Natural killer cell treated with Interleukin-12 subunit alpha and Interleukin-12 subunit beta and Interleukin-15 and Interleukin-18, amount 100 ng/mL, for 72 hours (primary cell): ENCODE results near the gene ANAPC4. TPM values are rescaled to one million over a fixed set of nuclear protein-coding genes. Genes with fewer than 3 reads are reported as not detected.
"Not testable (repeated sequence)": the region's sequence is repeated elsewhere in the genome, so short reads cannot be mapped to it uniquely, and the experiment has no call there.

Experiments used
- ATAC-seq, 2 donors: fragments of 150-1000 bp; cut with Tn5 transposase in 1 of 2; sonication (Bioruptor Pico), chemical (Tn5 transposase) in 1 of 2; 2 replicates each; pipeline ENCODE4 v1.10.0; 2021
- DNase-seq: peaks from one replicate; pipeline ENCODE4 v3.0.0; 2022; ENCODE audit warnings: low spot score
- H3K27ac Mint-ChIP-seq, 2 donors: 1 replicate in 1 of 2; 2 replicates in 1 of 2; pipeline ENCODE4 v1.8.0; 2022; ENCODE audit warnings: mixed read lengths in 2 of 2, mild to moderate bottlenecking in 1 of 2, moderate library complexity in 1 of 2
- H3K27me3 Mint-ChIP-seq, 2 donors: 1 replicate in 1 of 2; 2 replicates in 1 of 2; pipeline ENCODE4 v1.8.0; 2022; ENCODE audit warnings: mixed read lengths in 2 of 2
- H3K36me3 Mint-ChIP-seq: one replicate; pipeline ENCODE4 v1.8.0; 2022; ENCODE audit warnings: mixed read lengths
- H3K4me1 Mint-ChIP-seq, 2 donors: 1 replicate in 1 of 2; 2 replicates in 1 of 2; pipeline ENCODE4 v1.8.0; 2022; ENCODE audit warnings: low read depth in 2 of 2, mixed read lengths in 2 of 2, mild to moderate bottlenecking in 1 of 2
- H3K4me3 Mint-ChIP-seq: one replicate; pipeline ENCODE4 v1.8.0; 2022; ENCODE audit warnings: mixed read lengths
- H3K9me3 Mint-ChIP-seq: 2 replicates; pipeline ENCODE4 v1.8.0; 2022; ENCODE audit warnings: mixed read lengths
- total RNA-seq, 2 donors: library from RNA; stranded (reverse); gene quantifications; one replicate each; pipeline ENCODE4 v1.2.3, GENCODE V29; 2022

The ANAPC4 gene
- total RNA-seq, 2 donors from 2014 or later, result 43.0 to 66.6 TPM

DNA sequence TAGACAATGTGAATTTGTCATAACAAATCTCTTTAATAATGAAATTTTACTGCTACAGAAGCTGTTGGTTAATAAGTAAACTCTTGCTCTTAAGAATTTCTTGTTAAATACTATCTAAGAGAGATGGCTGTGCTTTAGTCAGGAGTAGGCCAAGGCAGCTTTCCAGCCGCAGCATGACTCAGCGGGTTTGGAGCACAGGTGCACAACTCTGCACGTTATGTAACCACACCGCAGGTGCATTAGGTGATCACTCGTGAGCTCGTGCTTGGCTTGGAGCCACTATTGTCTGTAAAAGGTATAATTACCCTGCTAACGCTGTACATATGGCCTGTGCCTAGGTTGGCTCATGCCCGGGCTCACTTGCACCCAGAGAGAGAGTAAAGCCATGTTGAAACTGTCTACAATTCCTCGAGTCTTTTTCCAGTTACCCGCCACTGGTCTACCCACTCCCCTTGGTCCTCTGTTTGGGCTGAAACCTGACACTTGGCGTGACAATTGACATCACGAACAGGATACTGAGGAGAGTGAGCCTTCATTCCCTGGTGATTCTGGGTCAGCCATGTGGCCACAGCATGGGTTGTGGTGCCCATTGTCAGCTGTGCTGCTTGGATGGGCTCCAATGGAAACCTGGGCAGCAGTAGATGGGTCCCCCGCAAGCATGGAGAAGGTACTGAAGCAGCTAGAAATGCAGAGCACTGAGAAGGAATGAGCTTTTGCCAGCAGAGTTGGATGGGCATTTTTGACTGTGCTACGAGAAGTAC is 18.4 kb upstream of the ANAPC4 start:
- no peaks in the 10 kb centered on the region for H3K27me3 Mint-ChIP-seq
- H3K9me3 Mint-ChIP-seq, result no peaks in the 10 kb centered on the region
- H3K4me3 Mint-ChIP-seq, result no peak overlapping the region
- DNase-seq (no peak), ATAC-seq (peak in 1 of 2 donors; percentile 40)
- no peaks in the 10 kb centered on the region for H3K4me1 Mint-ChIP-seq
- H3K27ac Mint-ChIP-seq, result no peak overlapping the region
- peaks cover 6% of the 10 kb centered on the region for H3K36me3 Mint-ChIP-seq

DNA sequence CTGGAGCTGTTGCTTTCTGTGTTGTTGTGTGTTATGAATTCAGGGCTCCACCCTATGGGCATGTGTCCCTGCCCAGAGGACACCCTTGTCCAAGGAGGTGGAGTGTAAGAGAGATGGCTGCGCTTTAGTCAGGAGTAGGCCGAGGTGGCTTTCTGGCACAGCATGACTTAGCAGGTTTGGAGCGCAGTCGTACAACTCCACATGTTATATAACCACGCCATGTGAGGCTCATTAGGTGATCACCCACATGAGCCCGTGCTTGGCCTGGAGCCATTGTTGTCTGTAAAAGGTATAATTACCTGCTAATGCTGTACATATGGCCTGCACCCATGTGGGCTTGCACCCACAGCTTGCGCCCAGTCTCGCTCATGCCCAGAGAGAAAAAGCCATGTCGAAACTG is 15.8 kb upstream of the ANAPC4 start:
- ATAC-seq (no peak), DNase-seq (no peak)
- Mint-ChIP-seq H3K4me1 (no peaks in the 10 kb centered on the region), H3K27me3 (no peaks in the 10 kb centered on the region), H3K9me3 (no peaks in the 10 kb centered on the region), H3K36me3 (peaks cover 12% of the 10 kb centered on the region), H3K4me3 (no peak overlapping the region), H3K27ac (no peak overlapping the region)

DNA sequence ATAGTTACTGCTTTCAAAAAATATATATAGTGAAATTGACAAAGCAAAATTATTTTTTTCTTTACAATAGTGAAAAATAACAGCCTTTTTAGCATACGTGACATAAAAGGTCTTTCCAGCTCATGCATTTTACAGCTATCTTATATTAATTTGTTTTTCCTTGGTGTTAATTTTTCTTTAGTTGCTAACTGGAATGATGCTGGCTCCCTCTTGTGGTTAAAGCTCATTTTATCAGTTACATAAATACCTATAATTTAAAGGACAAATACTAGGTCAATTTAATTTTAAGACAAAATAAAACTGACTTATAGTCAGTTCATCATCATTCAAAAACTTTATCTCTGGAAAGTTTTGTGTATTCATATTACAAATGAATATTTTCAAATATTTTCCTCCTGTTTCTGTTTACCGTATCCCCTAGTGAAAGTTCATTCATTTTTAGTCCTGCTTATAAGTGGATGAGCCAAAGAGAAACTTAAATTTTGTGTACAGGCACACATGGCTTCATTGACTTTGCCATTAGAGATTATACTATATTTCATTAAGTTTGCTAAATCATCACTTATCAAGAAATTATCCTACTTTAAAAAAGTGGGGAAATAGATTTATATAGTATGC is 9.9 kb upstream of the ANAPC4 start:
- Mint-ChIP-seq H3K27me3 (no peaks in the 10 kb centered on the region), H3K4me1 (no peaks in the 10 kb centered on the region), H3K36me3 (peaks cover 10% of the 10 kb centered on the region), H3K27ac (no peak overlapping the region), H3K4me3 (no peak overlapping the region), H3K9me3 (no peaks in the 10 kb centered on the region)
- ATAC-seq, result no peak
- DNase-seq, result no peak

DNA sequence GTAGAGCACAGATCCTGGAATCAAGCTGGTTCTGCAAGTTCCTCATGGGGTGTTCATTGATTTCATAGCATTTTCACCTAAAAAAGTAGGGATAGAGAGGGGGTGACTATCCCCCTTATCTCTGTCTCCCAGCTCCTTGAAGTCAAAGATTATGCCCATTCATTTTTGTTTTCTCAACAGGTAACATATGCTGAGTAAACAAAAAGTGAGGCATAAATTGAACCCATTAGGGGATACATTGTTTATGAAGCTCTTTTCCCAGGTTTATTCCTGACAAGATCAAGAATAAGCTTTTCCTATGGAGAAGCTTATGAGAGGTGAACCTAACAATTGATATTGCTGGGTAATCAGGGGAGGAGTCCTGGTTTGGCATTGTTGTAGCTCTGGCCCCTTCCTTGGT is 9.2 kb upstream of the ANAPC4 start:
- Mint-ChIP-seq H3K4me1 (no peaks in the 10 kb centered on the region), H3K9me3 (no peaks in the 10 kb centered on the region), H3K27ac (no peak overlapping the region), H3K36me3 (peaks cover 10% of the 10 kb centered on the region), H3K4me3 (no peak overlapping the region), H3K27me3 (no peaks in the 10 kb centered on the region)
- ATAC-seq (no peak), DNase-seq (no peak)

DNA sequence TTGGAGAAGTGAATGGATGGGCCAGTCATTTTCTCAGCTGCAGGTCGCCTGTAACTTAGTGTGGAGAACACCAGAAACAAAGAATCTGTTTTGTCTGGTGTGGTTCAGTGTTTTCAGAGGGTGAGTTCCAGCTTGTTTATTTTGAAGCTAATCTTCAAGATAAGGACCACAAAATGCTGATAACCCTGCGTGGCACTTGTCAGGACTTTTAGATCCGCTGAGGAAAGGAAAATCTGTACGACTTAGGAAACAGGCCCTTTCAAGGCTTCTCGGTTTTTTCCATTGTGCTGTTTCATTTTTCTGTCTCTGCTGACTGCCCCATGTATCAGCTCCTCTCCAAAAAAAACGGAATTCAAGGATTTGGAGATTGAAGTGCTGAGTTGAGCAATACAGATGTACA is 8.7 kb upstream of the ANAPC4 start:
- H3K4me1 Mint-ChIP-seq, result no peaks in the 10 kb centered on the region
- peaks cover 10% of the 10 kb centered on the region for H3K36me3 Mint-ChIP-seq
- H3K27ac Mint-ChIP-seq, result no peak overlapping the region
- ATAC-seq (no peak), DNase-seq (no peak)
- no peaks in the 10 kb centered on the region for H3K27me3 Mint-ChIP-seq
- H3K4me3 Mint-ChIP-seq, result no peak overlapping the region
- H3K9me3 Mint-ChIP-seq, result no peaks in the 10 kb centered on the region

DNA sequence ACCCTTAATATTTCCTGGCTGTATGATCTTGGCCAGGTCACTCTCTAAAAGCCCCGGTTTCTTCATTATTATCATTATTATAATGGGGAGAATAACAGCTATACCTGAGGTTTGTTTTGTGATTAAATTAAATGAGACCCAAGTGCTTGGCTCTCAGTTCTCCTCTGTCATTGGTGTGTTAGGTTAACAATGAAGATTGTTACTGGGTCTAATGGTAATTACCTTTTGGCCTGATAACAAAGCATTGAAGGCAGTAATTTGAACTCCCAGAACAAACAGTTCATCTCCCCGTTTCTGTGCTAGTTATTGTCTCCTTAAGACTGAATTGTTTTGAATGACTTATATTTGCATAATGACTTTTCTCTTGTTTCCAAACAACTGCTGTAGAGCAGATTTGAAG is 6.8 kb upstream of the ANAPC4 start:
- DNase-seq (no peak), ATAC-seq (no peak)
- Mint-ChIP-seq H3K36me3 (peaks cover 5% of the 10 kb centered on the region), H3K27ac (peak overlapping the region in 1 of 2 donors; percentile 18), H3K4me1 (no peaks in the 10 kb centered on the region), H3K9me3 (no peaks in the 10 kb centered on the region), H3K4me3 (no peak overlapping the region), H3K27me3 (no peaks in the 10 kb centered on the region)

DNA sequence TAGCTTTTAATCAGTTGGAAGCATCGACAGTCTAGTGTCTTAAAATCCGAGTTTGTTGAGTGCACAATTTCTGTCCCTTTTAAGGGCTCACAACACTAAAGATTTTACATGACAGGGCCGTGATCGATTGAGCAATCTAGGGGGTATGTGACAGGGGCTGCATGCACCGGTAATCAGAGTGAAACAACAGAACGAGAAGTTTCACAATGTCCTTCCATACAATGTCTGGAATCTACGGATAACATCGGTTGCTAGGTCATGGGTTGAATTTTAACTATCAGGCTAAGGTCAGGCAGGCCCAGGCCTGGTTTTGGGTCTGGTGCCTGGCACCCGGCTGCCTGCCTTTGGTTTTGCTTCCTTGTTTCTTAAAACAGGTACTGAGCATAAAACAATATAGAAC is 4.5 kb upstream of the ANAPC4 start:
- DNase-seq, ATAC-seq, H3K4me1 Mint-ChIP-seq, H3K4me3 Mint-ChIP-seq, H3K27me3 Mint-ChIP-seq, H3K9me3 Mint-ChIP-seq, H3K36me3 Mint-ChIP-seq, H3K27ac Mint-ChIP-seq: not testable (repeated sequence)

DNA sequence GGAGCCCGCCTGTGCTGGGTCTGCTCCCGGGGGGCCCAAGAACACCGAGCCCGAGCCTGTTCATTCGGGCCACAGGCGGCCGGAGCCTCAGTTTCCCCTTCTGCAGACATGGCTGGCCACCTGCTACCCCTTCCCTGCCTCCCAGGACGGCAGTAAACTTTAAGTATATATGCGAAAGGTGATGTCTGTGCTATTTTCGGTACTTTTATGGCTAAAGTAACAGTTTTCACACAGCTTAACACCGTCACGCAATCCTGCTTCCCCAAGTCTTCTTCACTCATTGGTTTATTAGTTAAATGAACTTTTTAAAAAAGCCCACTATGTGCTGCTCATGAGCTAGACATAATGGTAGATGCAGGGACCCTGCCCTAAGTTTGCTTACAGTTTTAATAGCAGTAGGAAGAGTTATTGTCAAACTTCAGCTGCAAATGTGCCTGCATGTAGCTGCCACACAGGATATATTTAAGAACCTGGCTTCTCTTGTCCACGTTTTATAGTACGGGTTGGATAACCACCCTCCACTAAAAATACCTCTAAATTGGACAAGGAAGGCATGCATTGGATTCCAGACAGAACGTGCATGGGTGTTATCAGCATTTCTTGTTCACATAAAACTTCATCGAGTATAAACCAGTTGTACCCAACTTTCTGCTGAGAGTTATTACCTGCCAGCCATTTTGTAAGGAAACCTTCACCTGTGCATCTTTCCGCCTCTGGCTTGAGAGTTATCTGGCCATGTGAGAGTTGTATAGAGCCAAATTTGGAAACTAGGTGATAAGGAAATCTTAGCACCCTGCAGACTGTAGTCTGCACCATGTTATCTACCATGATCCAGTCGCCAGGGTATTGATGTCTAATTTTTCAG is 741 bp downstream of the ANAPC4 start:
- no peak for DNase-seq
- Mint-ChIP-seq H3K4me3 (no peak overlapping the region), H3K27me3 (no peaks in the 10 kb centered on the region), H3K4me1 (peaks cover 0 to 7% of the 10 kb centered on the region in 2 donors), H3K27ac (no peak overlapping the region), H3K9me3 (no peaks in the 10 kb centered on the region), H3K36me3 (peaks cover 5% of the 10 kb centered on the region)
- ATAC-seq, result no peak

DNA sequence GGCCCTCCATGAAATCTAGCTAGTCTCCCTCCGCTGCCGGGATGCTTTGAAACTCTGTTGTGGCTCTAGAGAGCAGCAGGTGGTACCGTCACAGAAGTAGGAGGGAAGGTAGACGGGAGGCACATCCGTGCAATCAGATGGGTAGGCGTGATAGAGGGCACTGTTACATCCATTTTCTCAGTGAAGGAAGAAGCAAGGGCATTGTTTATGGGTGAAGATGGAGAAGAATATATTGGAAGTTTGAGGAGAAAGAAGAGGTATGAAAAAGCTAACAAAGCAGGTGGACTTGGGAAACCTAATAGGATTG is 1.3 kb downstream of the ANAPC4 start:
- Mint-ChIP-seq H3K27me3 (no peaks in the 10 kb centered on the region), H3K9me3 (no peaks in the 10 kb centered on the region), H3K27ac (no peak overlapping the region), H3K4me1 (peaks cover 0 to 7% of the 10 kb centered on the region in 2 donors), H3K4me3 (no peak overlapping the region), H3K36me3 (peaks cover 5% of the 10 kb centered on the region)
- ATAC-seq, result no peak
- DNase-seq, result no peak

DNA sequence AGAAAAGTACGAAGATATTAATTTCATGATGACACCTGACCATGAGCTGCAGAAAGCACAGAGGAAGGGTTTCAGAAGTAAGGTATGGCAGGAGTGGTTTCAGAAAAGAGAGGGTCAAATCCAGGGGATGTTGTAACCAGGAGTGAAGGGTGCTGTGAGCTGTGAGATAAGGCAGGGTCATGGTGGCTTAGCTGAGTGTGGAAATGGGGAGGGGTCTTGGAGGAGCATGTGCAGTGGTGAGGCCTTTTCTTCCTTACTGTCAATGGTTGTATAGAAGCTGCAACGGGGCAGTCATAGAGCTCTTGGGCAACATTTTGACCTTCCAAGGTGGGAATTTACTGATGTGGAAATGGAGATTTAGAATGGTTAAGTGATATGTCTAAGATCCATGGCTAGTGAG is 2.5 kb downstream of the ANAPC4 start:
- no peaks in the 10 kb centered on the region for H3K9me3 Mint-ChIP-seq
- ATAC-seq, result no peak
- H3K27ac Mint-ChIP-seq, result no peak overlapping the region
- H3K36me3 Mint-ChIP-seq, result peaks cover 11% of the 10 kb centered on the region
- H3K4me1 Mint-ChIP-seq, result peaks cover 0 to 11% of the 10 kb centered on the region in 2 donors
- H3K4me3 Mint-ChIP-seq, result no peak overlapping the region
- no peak for DNase-seq
- H3K27me3 Mint-ChIP-seq, result no peaks in the 10 kb centered on the region

DNA sequence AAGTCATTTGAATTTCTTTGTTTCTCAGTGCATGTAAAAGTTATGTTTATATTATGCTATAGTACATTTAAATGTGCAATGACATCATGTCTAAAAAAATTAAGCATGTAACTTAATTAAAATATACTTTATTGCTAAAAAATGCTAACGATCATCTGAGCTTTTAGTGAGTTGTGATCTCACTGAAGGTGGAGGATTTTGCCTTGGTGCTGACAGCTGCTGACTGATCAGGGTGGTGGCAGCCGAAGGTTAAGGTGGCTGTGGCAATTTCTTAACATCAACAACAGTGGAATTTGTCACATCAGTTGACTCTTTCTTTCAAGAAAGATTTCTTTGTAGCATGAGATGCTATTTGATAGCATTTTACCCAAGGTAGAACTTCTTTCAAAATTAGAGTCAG is 6.6 kb downstream of the ANAPC4 start:
- ATAC-seq (no peak), DNase-seq (no peak)
- no peak overlapping the region for H3K4me3 Mint-ChIP-seq
- peaks cover 10% of the 10 kb centered on the region for H3K36me3 Mint-ChIP-seq
- H3K27ac Mint-ChIP-seq, result no peak overlapping the region
- H3K9me3 Mint-ChIP-seq, result no peaks in the 10 kb centered on the region
- peaks cover 0 to 7% of the 10 kb centered on the region in 2 donors for H3K4me1 Mint-ChIP-seq
- no peaks in the 10 kb centered on the region for H3K27me3 Mint-ChIP-seq

DNA sequence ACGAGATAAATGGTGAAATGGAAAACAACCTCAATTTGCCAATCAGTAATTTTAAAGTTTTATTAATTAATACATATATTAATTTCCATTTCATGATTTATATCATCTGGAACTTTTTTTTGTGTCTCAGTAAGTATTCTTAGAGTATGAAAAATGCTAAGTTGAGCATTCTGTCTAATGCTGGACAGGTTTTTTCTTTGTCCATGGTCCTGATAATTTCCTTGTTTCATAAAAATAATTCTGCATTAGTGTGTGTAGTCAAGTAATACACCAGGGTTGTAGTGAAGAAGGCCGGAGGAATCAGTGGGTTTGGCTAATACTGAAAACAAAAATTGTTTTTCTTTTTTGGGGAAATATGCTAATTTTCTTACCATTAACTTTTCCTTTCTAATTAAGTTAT is 9.9 kb downstream of the ANAPC4 start:
- Mint-ChIP-seq H3K36me3 (peaks cover 17% of the 10 kb centered on the region), H3K4me1 (peaks cover 0 to 7% of the 10 kb centered on the region in 2 donors), H3K27ac (no peak overlapping the region), H3K4me3 (no peak overlapping the region), H3K27me3 (no peaks in the 10 kb centered on the region), H3K9me3 (no peaks in the 10 kb centered on the region)
- ATAC-seq, result no peak
- DNase-seq, result no peak

DNA sequence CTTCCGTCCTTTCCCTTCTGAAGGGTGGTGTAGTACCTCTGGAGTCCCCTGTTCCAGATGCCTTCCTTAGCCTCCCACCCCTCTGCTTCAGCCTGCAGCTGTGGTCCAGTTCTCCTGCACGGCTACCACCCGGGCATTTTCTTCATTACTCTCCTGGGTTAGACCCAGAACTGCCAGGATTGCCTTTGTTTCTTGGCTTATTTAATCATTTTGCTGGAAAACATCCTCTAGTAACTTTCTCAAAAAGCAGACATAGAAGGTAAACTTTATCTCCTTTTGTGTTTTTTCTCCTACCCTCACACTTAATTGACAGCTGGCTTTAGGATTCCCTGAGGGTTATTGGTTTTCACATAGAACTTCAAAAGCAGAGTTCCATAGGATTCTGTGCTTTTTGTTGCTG is 20.2 kb downstream of the ANAPC4 start:
- H3K4me3 Mint-ChIP-seq, result no peak overlapping the region
- H3K27ac Mint-ChIP-seq, result no peak overlapping the region
- DNase-seq, result no peak
- no peak for ATAC-seq
- H3K9me3 Mint-ChIP-seq, result no peaks in the 10 kb centered on the region
- peaks cover 57% of the 10 kb centered on the region for H3K36me3 Mint-ChIP-seq
- H3K4me1 Mint-ChIP-seq, result peaks cover 4 to 12% of the 10 kb centered on the region in 2 donors
- H3K27me3 Mint-ChIP-seq, result no peaks in the 10 kb centered on the region

DNA sequence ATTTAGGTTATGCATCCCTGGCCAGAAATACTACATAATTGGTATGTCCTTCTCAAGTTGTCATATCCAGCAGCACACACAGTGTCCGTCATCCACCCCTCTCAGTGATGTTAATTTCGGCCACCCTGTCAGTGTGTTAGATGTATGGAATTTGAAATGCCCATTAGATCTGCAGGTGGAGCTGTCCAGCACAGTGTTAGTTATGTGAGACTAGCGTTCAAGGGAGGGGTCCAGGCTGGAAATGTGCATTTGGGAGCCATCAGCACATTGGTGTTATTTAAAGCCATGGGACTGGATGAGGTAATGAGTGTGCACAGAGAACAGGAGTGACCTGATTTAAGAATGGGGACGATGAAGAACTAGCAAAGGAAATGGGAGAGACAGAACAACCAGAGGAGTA is 22.4 kb downstream of the ANAPC4 start:
- ATAC-seq (no peak), DNase-seq (no peak)
- Mint-ChIP-seq H3K27me3 (no peaks in the 10 kb centered on the region), H3K36me3 (peaks cover 58% of the 10 kb centered on the region), H3K27ac (no peak overlapping the region), H3K4me1 (peaks cover 4 to 12% of the 10 kb centered on the region in 2 donors), H3K4me3 (no peak overlapping the region), H3K9me3 (no peaks in the 10 kb centered on the region)
